Prostate gland (tissue), 2 donors: ENCODE measurements around the gene SERPINA1.

ENCODE experiments used
- POLR2A ChIP-seq: fragments of 450-650 bp; IDR thresholded peaks from one replicate; pipeline ENCODE4 v1.6.1; 2016; ENCODE audit warnings: antibody characterized with exemption, mild to moderate bottlenecking
- POLR2AphosphoS5 ChIP-seq: sonication (generic); formaldehyde crosslinking; IDR thresholded peaks from one replicate; pipeline ENCODE4 v1.6.1; 2017; ENCODE audit warnings: antibody characterized with exemption
- TF ChIP-seq, protein P1 (sequence below), 4 experiments: fragments of 200-600 bp in 2 of 4; fragments of 450-650 bp in 2 of 4; sonication (generic) in 2 of 4; IDR thresholded peaks; 1 replicate in 3 of 4; 2 replicates in 1 of 4; pipeline ENCODE4 v1.5.1; 2016 to 2019; ENCODE audit warnings: antibody characterized with exemption in 4 of 4, mild to moderate bottlenecking in 2 of 4, moderate library complexity in 2 of 4

DNA sequence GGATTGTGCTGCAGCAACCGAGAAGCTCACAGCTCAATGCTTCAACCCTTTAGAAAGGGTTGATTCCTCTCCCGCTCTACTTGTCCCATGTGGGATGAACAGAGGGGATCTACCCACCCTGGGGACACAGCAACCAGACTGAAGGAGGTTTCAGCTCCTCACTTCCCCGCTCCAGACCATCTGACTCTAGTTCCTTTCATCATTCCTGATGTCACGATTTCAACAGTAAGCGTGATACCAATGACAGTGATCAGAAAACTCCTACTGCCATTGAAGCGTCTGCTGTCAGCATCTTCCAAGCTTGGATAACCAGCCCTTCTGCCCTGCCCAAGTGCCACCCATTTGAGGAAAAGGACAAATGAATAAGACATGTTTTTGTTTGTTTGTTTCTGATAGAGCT lies 14.3 kb downstream of the SERPINA1 start:
- TF ChIP-seq, protein P1, sequence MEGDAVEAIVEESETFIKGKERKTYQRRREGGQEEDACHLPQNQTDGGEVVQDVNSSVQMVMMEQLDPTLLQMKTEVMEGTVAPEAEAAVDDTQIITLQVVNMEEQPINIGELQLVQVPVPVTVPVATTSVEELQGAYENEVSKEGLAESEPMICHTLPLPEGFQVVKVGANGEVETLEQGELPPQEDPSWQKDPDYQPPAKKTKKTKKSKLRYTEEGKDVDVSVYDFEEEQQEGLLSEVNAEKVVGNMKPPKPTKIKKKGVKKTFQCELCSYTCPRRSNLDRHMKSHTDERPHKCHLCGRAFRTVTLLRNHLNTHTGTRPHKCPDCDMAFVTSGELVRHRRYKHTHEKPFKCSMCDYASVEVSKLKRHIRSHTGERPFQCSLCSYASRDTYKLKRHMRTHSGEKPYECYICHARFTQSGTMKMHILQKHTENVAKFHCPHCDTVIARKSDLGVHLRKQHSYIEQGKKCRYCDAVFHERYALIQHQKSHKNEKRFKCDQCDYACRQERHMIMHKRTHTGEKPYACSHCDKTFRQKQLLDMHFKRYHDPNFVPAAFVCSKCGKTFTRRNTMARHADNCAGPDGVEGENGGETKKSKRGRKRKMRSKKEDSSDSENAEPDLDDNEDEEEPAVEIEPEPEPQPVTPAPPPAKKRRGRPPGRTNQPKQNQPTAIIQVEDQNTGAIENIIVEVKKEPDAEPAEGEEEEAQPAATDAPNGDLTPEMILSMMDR (IDR thresholded peaks at IDR 0.05): no peak
- TF ChIP-seq POLR2A (no peak), POLR2AphosphoS5 (no peak)
